Endothelial cell (in vitro differentiated cells): Measurements from ENCODE around the gene PLEKHG3. TPM values are rescaled to one million over a fixed set of nuclear protein-coding genes. Genes with fewer than 3 reads are reported as not detected.

Experiments used
- DNase-seq: peaks from one replicate; pipeline ENCODE4 v3.0.0; 2021; ENCODE audit warnings: low spot score
- H3K27ac Mint-ChIP-seq: one replicate; pipeline ENCODE4 v1.8.0; 2021; ENCODE audit warnings: mixed read lengths, inconsistent platforms; ENCODE audit not compliant: unreplicated experiment
- H3K27me3 Mint-ChIP-seq: one replicate; pipeline ENCODE4 v1.8.0; 2021; ENCODE audit warnings: mild to moderate bottlenecking, moderate library complexity, mixed read lengths, inconsistent platforms; ENCODE audit not compliant: unreplicated experiment
- H3K36me3 Mint-ChIP-seq: one replicate; pipeline ENCODE4 v1.8.0; 2021; ENCODE audit warnings: mild to moderate bottlenecking, low read depth, mixed read lengths, inconsistent platforms; ENCODE audit not compliant: unreplicated experiment
- H3K4me1 Mint-ChIP-seq: one replicate; pipeline ENCODE4 v1.8.0; 2021; ENCODE audit warnings: mild to moderate bottlenecking, mixed read lengths, inconsistent platforms; ENCODE audit not compliant: unreplicated experiment
- H3K4me3 Mint-ChIP-seq: one replicate; pipeline ENCODE4 v1.8.0; 2021; ENCODE audit warnings: mild to moderate bottlenecking, mixed read lengths, inconsistent platforms; ENCODE audit not compliant: unreplicated experiment
- H3K9me3 Mint-ChIP-seq: one replicate; pipeline ENCODE4 v1.8.0; 2021; ENCODE audit warnings: mixed read lengths, inconsistent platforms; ENCODE audit not compliant: unreplicated experiment
- CTCF ChIP-seq: fragments of 200-600 bp; sonication (generic); IDR thresholded peaks from one replicate; pipeline ENCODE4 v1.5.0; 2021; ENCODE audit warnings: antibody characterized with exemption; ENCODE audit not compliant: unreplicated experiment
- total RNA-seq: library from RNA; stranded (reverse); fragmentation: NEBNext Ultra II Directional; extraction: Animal tissue kit (Norgen Biotek cat#: 25700); gene quantifications from one replicate; pipeline ENCODE4 v1.2.1, GENCODE V29; 2021; ENCODE audit not compliant: unreplicated experiment

Gene PLEKHG3
- total RNA-seq, 1 donor from 2014 or later: 31.4 TPM

- no peak overlapping the region for H3K27ac Mint-ChIP-seq
- H3K4me1 Mint-ChIP-seq: peaks cover 21% of the 10 kb centered on the region
- H3K4me3 Mint-ChIP-seq: no peak overlapping the region
- H3K27me3 Mint-ChIP-seq: peaks cover 5% of the 10 kb centered on the region
- peaks cover 6% of the 10 kb centered on the region for H3K36me3 Mint-ChIP-seq
- DNase-seq: no peak
- H3K9me3 Mint-ChIP-seq: no peaks in the 10 kb centered on the region
- TF ChIP-seq CTCF: no peak
These were observed 86.3 kb downstream of the PLEKHG3 start for GRCh38 chr14:64790478-64790877.

GRCh38 chr14:64792231-64792630 lies 88.0 kb downstream of the PLEKHG3 start:
- TF ChIP-seq CTCF: no peak
- Mint-ChIP-seq H3K4me3 (no peak overlapping the region), H3K27ac (no peak overlapping the region), H3K36me3 (peaks cover under 1% of the 10 kb centered on the region), H3K27me3 (peaks cover 6% of the 10 kb centered on the region), H3K9me3 (no peaks in the 10 kb centered on the region), H3K4me1 (peaks cover 16% of the 10 kb centered on the region)
- no peak for DNase-seq

GRCh38 chr14:64792871-64793560 lies 88.8 kb downstream of the PLEKHG3 start:
- TF ChIP-seq CTCF: no peak
- DNase-seq: no peak
- Mint-ChIP-seq H3K27ac (no peak overlapping the region), H3K4me1 (peaks cover 16% of the 10 kb centered on the region), H3K9me3 (no peaks in the 10 kb centered on the region), H3K27me3 (peaks cover 6% of the 10 kb centered on the region), H3K36me3 (no peaks in the 10 kb centered on the region), H3K4me3 (no peak overlapping the region)

- no peak overlapping the region for H3K4me3 Mint-ChIP-seq
- no peak overlapping the region for H3K27ac Mint-ChIP-seq
- TF ChIP-seq CTCF: no peak
- H3K27me3 Mint-ChIP-seq: peaks cover 6% of the 10 kb centered on the region
- no peaks in the 10 kb centered on the region for H3K9me3 Mint-ChIP-seq
- H3K36me3 Mint-ChIP-seq: no peaks in the 10 kb centered on the region
- peaks cover 6% of the 10 kb centered on the region for H3K4me1 Mint-ChIP-seq
- no peak for DNase-seq
These were observed 91.0 kb downstream of the PLEKHG3 start for GRCh38 chr14:64795211-64795610.

GRCh38 chr14:64795921-64796320 lies 91.7 kb downstream of the PLEKHG3 start:
- no peak overlapping the region for H3K27ac Mint-ChIP-seq
- H3K27me3 Mint-ChIP-seq: peaks cover 6% of the 10 kb centered on the region
- H3K36me3 Mint-ChIP-seq: no peaks in the 10 kb centered on the region
- H3K4me1 Mint-ChIP-seq: no peaks in the 10 kb centered on the region
- TF ChIP-seq CTCF: no peak
- no peaks in the 10 kb centered on the region for H3K9me3 Mint-ChIP-seq
- H3K4me3 Mint-ChIP-seq: no peak overlapping the region
- DNase-seq: no peak
